Germinal center (tissue), 1 donor: Measurements from ENCODE around the gene SPNS2.

Source experiments
- DNase-seq: peaks from one replicate; pipeline ENCODE4 v3.0.0; 2012; ENCODE audit warnings: mixed read lengths, low spot score

The SPNS2 gene

GRCh38 chr17:4480929-4481898 is 17.5 kb upstream of the SPNS2 start:
- DNase-seq: no peak

GRCh38 chr17:4482338-4483011 is 16.2 kb upstream of the SPNS2 start:
- DNase-seq: no peak

- DNase-seq: no peak
Measured at GRCh38 chr17:4483012-4483840, 15.5 kb upstream of the SPNS2 start.

- DNase-seq: peak; percentile 38
Measured at GRCh38 chr17:4485676-4486646, 12.7 kb upstream of the SPNS2 start.

- no peak for DNase-seq
Measured at GRCh38 chr17:4487296-4487695, 11.4 kb upstream of the SPNS2 start.

- no peak for DNase-seq
Measured at GRCh38 chr17:4487820-4488716, 10.6 kb upstream of the SPNS2 start.

- DNase-seq: no peak
Measured at GRCh38 chr17:4488989-4489595, 9.6 kb upstream of the SPNS2 start.

- DNase-seq: no peak
Measured at GRCh38 chr17:4490109-4490591, 8.5 kb upstream of the SPNS2 start.

GRCh38 chr17:4490637-4491061 is 8.0 kb upstream of the SPNS2 start:
- no peak for DNase-seq

- DNase-seq: no peak
Measured at GRCh38 chr17:4492721-4493561, 5.7 kb upstream of the SPNS2 start.

- peak; percentile 57 for DNase-seq
Measured at GRCh38 chr17:4497101-4497824, 1.4 kb upstream of the SPNS2 start.

GRCh38 chr17:4499431-4500190 is 930 bp downstream of the SPNS2 start:
- peak; percentile 17 for DNase-seq

GRCh38 chr17:4500191-4500571 is 1.5 kb downstream of the SPNS2 start:
- DNase-seq: no peak

- no peak for DNase-seq
Measured at GRCh38 chr17:4501295-4501949, 2.7 kb downstream of the SPNS2 start.

GRCh38 chr17:4502466-4503154 is 3.9 kb downstream of the SPNS2 start:
- DNase-seq: no peak
